ENCODE results near the gene ARHGAP22. TPM values are rescaled to one million over a fixed set of nuclear protein-coding genes. Genes with fewer than 3 reads are reported as not detected.

The ARHGAP22 gene
- total and polyA plus RNA-seq, 4 donors: 0.23 to 2.3 (median 0.54) TPM

DNA sequence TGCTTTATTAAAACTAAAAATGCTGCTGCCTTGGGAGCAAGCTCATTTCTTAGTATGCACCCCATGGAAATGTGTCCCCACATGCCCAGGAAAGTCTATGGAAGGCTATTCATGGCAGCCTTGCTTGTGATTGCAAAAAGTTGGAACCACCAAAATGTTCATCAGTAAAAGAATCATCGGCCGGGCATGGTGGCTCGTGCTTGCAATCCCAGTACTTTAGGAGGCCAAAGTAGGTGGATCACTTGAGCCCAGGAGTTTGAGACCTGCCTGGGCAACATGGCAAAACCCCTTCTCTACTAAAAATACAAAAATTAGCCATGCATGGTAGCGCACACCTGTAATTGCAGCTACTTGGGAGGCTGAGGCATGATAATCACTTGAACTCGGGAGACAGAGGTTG, 79.8 kb downstream of the ARHGAP22 start:
- no peaks in the 10 kb centered on the region for H3K36me3 ChIP-seq (ENCODE audit: control insufficient read depth in 4 of 4, insufficient read depth in 3 of 4, low read depth in 1 of 4, low read length in 3 of 4)
- H3K4me1 ChIP-seq (ENCODE audit: control insufficient read depth in 4 of 4, insufficient read depth in 4 of 4, low read length in 3 of 4): peaks cover 7 to 15% (median 12%) of the 10 kb centered on the region in 4 donors
- no peak overlapping the region for H3K27ac ChIP-seq (ENCODE audit: low read depth in 1 of 2, low read length in 2 of 2)
- no peak overlapping the region for H3K9ac ChIP-seq (ENCODE audit: low read depth in 1 of 2, low read length in 2 of 2)
- no peak overlapping the region for H3K4me3 ChIP-seq (ENCODE audit: low read depth in 1 of 3, low read length in 3 of 3)
- 95% methylated on average over 5 of the region's 5 CpGs for WGBS
- TF ChIP-seq NR2F2 (IDR thresholded peaks at IDR 0.05): no peak
- TF ChIP-seq, protein P1, sequence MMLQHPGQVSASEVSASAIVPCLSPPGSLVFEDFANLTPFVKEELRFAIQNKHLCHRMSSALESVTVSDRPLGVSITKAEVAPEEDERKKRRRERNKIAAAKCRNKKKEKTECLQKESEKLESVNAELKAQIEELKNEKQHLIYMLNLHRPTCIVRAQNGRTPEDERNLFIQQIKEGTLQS (IDR thresholded peaks at IDR 0.05): no peak
- no peak for TF ChIP-seq EGR1 (IDR thresholded peaks at IDR 0.05; ENCODE audit: low read depth in 2 of 2)
- TF ChIP-seq FOXA2 (IDR thresholded peaks at IDR 0.05): no peak
- no peak for TF ChIP-seq SP1 (IDR thresholded peaks at IDR 0.05)
- TF ChIP-seq, protein P2, sequence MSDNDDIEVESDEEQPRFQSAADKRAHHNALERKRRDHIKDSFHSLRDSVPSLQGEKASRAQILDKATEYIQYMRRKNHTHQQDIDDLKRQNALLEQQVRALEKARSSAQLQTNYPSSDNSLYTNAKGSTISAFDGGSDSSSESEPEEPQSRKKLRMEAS (IDR thresholded peaks at IDR 0.05): no peak
- TF ChIP-seq REST (IDR thresholded peaks at IDR 0.05): no peak
- TF ChIP-seq, protein P3, sequence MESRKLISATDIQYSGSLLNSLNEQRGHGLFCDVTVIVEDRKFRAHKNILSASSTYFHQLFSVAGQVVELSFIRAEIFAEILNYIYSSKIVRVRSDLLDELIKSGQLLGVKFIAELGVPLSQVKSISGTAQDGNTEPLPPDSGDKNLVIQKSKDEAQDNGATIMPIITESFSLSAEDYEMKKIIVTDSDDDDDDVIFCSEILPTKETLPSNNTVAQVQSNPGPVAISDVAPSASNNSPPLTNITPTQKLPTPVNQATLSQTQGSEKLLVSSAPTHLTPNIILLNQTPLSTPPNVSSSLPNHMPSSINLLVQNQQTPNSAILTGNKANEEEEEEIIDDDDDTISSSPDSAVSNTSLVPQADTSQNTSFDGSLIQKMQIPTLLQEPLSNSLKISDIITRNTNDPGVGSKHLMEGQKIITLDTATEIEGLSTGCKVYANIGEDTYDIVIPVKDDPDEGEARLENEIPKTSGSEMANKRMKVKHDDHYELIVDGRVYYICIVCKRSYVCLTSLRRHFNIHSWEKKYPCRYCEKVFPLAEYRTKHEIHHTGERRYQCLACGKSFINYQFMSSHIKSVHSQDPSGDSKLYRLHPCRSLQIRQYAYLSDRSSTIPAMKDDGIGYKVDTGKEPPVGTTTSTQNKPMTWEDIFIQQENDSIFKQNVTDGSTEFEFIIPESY (IDR thresholded peaks at IDR 0.05): no peak
- no peak for TF ChIP-seq YY1 (IDR thresholded peaks at IDR 0.05)
- TF ChIP-seq CTCF (IDR thresholded peaks at IDR 0.05; ENCODE audit: low read depth, low read length, missing input control): no peak
- TF ChIP-seq RXRA (IDR thresholded peaks at IDR 0.05): no peak
- no peak for TF ChIP-seq HNF4A (conservative IDR thresholded peaks at IDR 0.05)
- peaks cover 0 to 4% (median 0%) of the 10 kb centered on the region in 4 donors for H3K27me3 ChIP-seq (ENCODE audit: control insufficient read depth in 4 of 4, insufficient read depth in 4 of 4, low read length in 3 of 4)
- no peak for DNase-seq (ENCODE audit: low spot score)
- no peaks in the 10 kb centered on the region for H3K9me3 ChIP-seq (ENCODE audit: control insufficient read depth in 4 of 4, low read length in 3 of 4)

DNA sequence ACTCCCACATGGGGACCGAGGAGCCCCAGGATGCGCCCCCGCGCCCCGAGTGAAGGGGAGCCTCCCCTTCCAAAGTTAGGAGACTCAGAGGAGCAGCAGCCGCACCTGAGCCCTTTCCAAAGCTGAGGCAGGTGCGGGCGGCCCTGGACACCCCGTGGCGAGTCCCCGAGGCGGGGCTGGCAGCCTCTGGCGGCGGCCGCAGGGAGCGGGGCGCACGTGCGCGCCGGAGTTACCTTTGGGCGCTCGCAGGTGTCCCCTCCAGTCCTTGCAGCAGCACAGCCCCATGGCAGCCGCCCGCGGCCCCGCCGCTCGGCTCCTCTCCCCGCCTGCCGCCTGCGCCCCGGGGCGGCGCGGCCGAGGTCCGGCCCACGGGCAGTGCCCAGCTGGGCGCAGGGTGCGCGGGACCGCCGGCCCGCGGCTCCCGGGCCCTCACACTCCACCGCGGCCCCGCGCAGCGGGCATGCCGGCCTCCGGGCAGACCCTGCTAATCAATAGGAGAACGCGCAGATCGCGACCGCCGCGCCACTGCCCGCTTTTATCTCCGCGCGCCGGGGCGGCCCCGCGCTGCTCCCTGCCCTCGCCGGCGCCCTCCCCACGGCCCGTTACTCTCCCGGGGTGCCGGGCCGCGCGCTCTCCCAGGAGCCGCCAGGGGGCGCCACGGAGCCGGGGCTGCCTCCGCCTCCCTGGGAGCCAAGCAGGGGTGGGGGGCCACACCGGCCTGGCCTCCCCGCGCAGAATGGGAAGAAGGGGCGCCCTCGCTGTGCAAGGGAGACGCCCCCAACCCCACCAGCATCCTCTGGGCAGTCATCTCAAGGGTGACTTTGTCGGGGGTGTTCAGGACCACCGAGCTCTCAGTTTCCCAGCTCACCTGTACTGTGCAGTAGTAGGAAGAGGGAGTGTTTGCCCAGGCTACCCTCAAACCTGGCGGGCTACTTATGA, 80.8 kb downstream of the ARHGAP22 start:
- DNase-seq (ENCODE audit: low spot score): peak; percentile 37
- Histone ChIP-seq H3K4me3 (ENCODE audit: low read depth in 1 of 3, low read length in 3 of 3) (peak overlapping the region in 2 of 3 donors; percentile 40 to 50), H3K27ac (ENCODE audit: low read depth in 1 of 2, low read length in 2 of 2) (no peak overlapping the region), H3K36me3 (ENCODE audit: control insufficient read depth in 4 of 4, insufficient read depth in 3 of 4, low read depth in 1 of 4, low read length in 3 of 4) (no peaks in the 10 kb centered on the region), H3K9ac (ENCODE audit: low read depth in 1 of 2, low read length in 2 of 2) (no peak overlapping the region), H3K4me1 (ENCODE audit: control insufficient read depth in 4 of 4, insufficient read depth in 4 of 4, low read length in 3 of 4) (peaks cover 7 to 15% (median 12%) of the 10 kb centered on the region in 4 donors), H3K27me3 (ENCODE audit: control insufficient read depth in 4 of 4, insufficient read depth in 4 of 4, low read length in 3 of 4) (peaks cover 0 to 4% (median 0%) of the 10 kb centered on the region in 4 donors), H3K9me3 (ENCODE audit: control insufficient read depth in 4 of 4, low read length in 3 of 4) (no peaks in the 10 kb centered on the region)
- WGBS: 5% methylated on average over 93 of the region's 93 CpGs
- TF ChIP-seq FOXA2 (IDR thresholded peaks at IDR 0.05): no peak
- TF ChIP-seq SP1 (IDR thresholded peaks at IDR 0.05): no peak
- TF ChIP-seq CTCF (IDR thresholded peaks at IDR 0.05; ENCODE audit: low read depth, low read length, missing input control): peak; percentile 19
